Neural cell (in vitro differentiated cells): ENCODE measurements around the gene KDM4C. TPM values are rescaled to one million over a fixed set of nuclear protein-coding genes. Genes with fewer than 3 reads are reported as not detected.

Experiments
- H2AFZ ChIP-seq: fragments of 200-600, 300-800 bp; sonication (generic), shearing (Covaris generic); 2 replicates; pipeline ENCODE4 v1.6.0; 2014; ENCODE audit warnings: low read depth, mild to moderate bottlenecking, antibody characterized with exemption, low read length, moderate library complexity
- H3F3A ChIP-seq: fragments of 200-600 bp; shearing (Covaris generic); 2 replicates; pipeline ENCODE4 v1.6.1; 2016; ENCODE audit warnings: mild to moderate bottlenecking, moderate library complexity, mixed read lengths, antibody characterized with exemption, low read length; ENCODE audit not compliant: insufficient read depth, poor library complexity, severe bottlenecking
- H3K27ac ChIP-seq: fragments of 200-600, 300-800 bp; sonication (generic), shearing (Covaris generic); 2 replicates; pipeline ENCODE4 v1.5.1; 2014; ENCODE audit warnings: mild to moderate bottlenecking, low read length, moderate library complexity
- H3K27me3 ChIP-seq: fragments of 300-800, 200-600 bp; sonication (generic), shearing (Covaris generic); 2 replicates; pipeline ENCODE4 v1.6.0; 2014; ENCODE audit warnings: mild to moderate bottlenecking, low read depth, low read length, moderate library complexity; ENCODE audit not compliant: insufficient read depth
- H3K36me3 ChIP-seq: fragments of 300-800, 200-600 bp; sonication (generic), shearing (Covaris generic); 2 replicates; pipeline ENCODE4 v1.5.1; 2014; ENCODE audit warnings: mild to moderate bottlenecking, antibody characterized with exemption, low read length, moderate library complexity; ENCODE audit not compliant: insufficient read depth
- H3K4me2 ChIP-seq: fragments of 300-800, 200-600 bp; sonication (generic), shearing (Covaris generic); 2 replicates; pipeline ENCODE4 v1.6.0; 2014; ENCODE audit warnings: mild to moderate bottlenecking, low read length
- H3K4me3 ChIP-seq: fragments of 300-800, 200-600 bp; sonication (generic), shearing (Covaris generic); 2 replicates; pipeline ENCODE4 v1.5.1; 2014; ENCODE audit warnings: mild to moderate bottlenecking, low read length, moderate library complexity
- H3K79me2 ChIP-seq: fragments of 200-600 bp; shearing (Covaris generic); replicated peaks from 2 replicates; pipeline ENCODE4 v1.6.0; 2014; ENCODE audit warnings: mild to moderate bottlenecking, low read length, moderate library complexity; ENCODE audit not compliant: insufficient read depth
- H3K9ac ChIP-seq: fragments of 300-800, 200-600 bp; sonication (generic), shearing (Covaris generic); 2 replicates; pipeline ENCODE4 v1.6.1; 2016; ENCODE audit warnings: mild to moderate bottlenecking, low read length, mixed read lengths
- H3K9me2 ChIP-seq: fragments of 200-600 bp; shearing (Covaris generic); 2 replicates; pipeline ENCODE4 v1.6.1; 2016; ENCODE audit warnings: mild to moderate bottlenecking, low read length, mixed read lengths; ENCODE audit not compliant: insufficient read depth
- H3K9me3 ChIP-seq: fragments of 200-600, 300-800 bp; sonication (generic), shearing (Covaris generic); 2 replicates; pipeline ENCODE4 v1.6.1; 2016; ENCODE audit warnings: mild to moderate bottlenecking, mixed run types, low read length, moderate library complexity, mixed read lengths
- H4K20me1 ChIP-seq: fragments of 200-600 bp; shearing (Covaris generic); 2 replicates; pipeline ENCODE4 v1.6.1; 2016; ENCODE audit warnings: mild to moderate bottlenecking, mixed run types; ENCODE audit not compliant: insufficient read depth
- EP300 ChIP-seq: fragments of 450-650 bp; conservative IDR thresholded peaks from 2 replicates; pipeline ENCODE4 v1.6.1; 2014; ENCODE audit warnings: antibody characterized with exemption, mild to moderate bottlenecking, moderate library complexity; ENCODE audit not compliant: poor library complexity, severe bottlenecking
- EZH2 ChIP-seq: fragments of 200-600, 300-800 bp; shearing (Covaris generic), sonication (generic); IDR thresholded peaks from 2 replicates; pipeline ENCODE4 v1.6.1; 2014; ENCODE audit warnings: antibody characterized with exemption, low read length, borderline replicate concordance, mild to moderate bottlenecking; ENCODE audit not compliant: insufficient read depth, poor library complexity, severe bottlenecking
- MXI1 ChIP-seq: fragments of 450-650 bp; conservative IDR thresholded peaks from 2 replicates; pipeline ENCODE4 v1.6.1; 2014; ENCODE audit warnings: antibody characterized with exemption, mild to moderate bottlenecking; ENCODE audit not compliant: poor library complexity, severe bottlenecking
- POLR2AphosphoS5 ChIP-seq: IDR thresholded peaks from 2 replicates; pipeline ENCODE4 v1.6.1; 2012
- RAD21 ChIP-seq: fragments of 450-650 bp; conservative IDR thresholded peaks from 2 replicates; pipeline ENCODE4 v1.6.1; 2014; ENCODE audit warnings: antibody characterized with exemption, mild to moderate bottlenecking, moderate library complexity
- SMC3 ChIP-seq: fragments of 450-650 bp; conservative IDR thresholded peaks from 2 replicates; pipeline ENCODE4 v1.6.1; 2014; ENCODE audit warnings: antibody characterized with exemption, mild to moderate bottlenecking, moderate library complexity; ENCODE audit not compliant: poor library complexity
- TAF1 ChIP-seq: IDR thresholded peaks from 2 replicates; pipeline ENCODE4 v1.6.1; 2012; ENCODE audit warnings: low read depth
- polyA plus RNA-seq: library from polyadenylated mRNA; depleted of rRNA; stranded (reverse); fragments of >200 nt; gene quantifications from 2 replicates; pipeline ENCODE4 v1.2.3, GENCODE V29; 2014
- TF ChIP-seq, protein P1 (sequence below): fragments of 450-650 bp; IDR thresholded peaks from 2 replicates; pipeline ENCODE4 v1.5.1; 2014; ENCODE audit warnings: antibody characterized with exemption, mild to moderate bottlenecking, moderate library complexity; ENCODE audit not compliant: poor library complexity, severe bottlenecking
- TF ChIP-seq, protein P2 (sequence below): IDR thresholded peaks from 2 replicates; pipeline ENCODE4 v1.6.1; 2012; ENCODE audit warnings: borderline replicate concordance

Gene KDM4C
- polyA plus RNA-seq, 1 donor from 2014 or later: 21.1 TPM

DNA sequence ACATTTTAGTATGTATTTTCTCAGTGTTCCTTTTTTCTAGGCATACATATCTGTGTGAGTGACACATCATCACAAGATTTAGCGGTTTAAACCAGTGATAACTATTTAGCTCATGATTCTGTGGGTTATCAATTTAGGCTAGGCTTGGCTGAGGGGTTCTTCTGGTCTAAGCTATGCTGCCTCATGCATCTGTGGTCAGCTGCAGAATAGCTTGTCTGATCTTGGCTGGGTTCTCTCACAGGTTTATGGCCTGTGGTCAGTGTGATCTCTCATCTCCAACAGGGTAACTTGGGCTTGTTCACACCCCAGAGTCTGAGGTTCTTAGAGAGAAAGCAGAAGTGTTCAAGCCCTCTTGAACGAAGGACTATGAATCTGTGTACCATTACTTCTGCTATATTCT, 363.3 kb downstream of the KDM4C start:
- H3K9ac ChIP-seq: no peak overlapping the region
- H3K36me3 ChIP-seq: no peaks in the 10 kb centered on the region
- no peaks in the 10 kb centered on the region for H3K27me3 ChIP-seq
- H3K79me2 ChIP-seq: no peaks in the 10 kb centered on the region
- TF ChIP-seq MXI1 (no peak), EP300 (no peak), RAD21 (no peak)
- TF ChIP-seq, protein P1, sequence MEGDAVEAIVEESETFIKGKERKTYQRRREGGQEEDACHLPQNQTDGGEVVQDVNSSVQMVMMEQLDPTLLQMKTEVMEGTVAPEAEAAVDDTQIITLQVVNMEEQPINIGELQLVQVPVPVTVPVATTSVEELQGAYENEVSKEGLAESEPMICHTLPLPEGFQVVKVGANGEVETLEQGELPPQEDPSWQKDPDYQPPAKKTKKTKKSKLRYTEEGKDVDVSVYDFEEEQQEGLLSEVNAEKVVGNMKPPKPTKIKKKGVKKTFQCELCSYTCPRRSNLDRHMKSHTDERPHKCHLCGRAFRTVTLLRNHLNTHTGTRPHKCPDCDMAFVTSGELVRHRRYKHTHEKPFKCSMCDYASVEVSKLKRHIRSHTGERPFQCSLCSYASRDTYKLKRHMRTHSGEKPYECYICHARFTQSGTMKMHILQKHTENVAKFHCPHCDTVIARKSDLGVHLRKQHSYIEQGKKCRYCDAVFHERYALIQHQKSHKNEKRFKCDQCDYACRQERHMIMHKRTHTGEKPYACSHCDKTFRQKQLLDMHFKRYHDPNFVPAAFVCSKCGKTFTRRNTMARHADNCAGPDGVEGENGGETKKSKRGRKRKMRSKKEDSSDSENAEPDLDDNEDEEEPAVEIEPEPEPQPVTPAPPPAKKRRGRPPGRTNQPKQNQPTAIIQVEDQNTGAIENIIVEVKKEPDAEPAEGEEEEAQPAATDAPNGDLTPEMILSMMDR: no peak
- no peaks in the 10 kb centered on the region for H3K9me3 ChIP-seq
- H3K9me2 ChIP-seq: no peaks in the 10 kb centered on the region
- H3K4me3 ChIP-seq: no peak overlapping the region
- H2AFZ ChIP-seq: no peak overlapping the region
- no peaks in the 10 kb centered on the region for H4K20me1 ChIP-seq
- H3F3A ChIP-seq: no peaks in the 10 kb centered on the region
- H3K4me2 ChIP-seq: no peak overlapping the region
- H3K27ac ChIP-seq: no peak overlapping the region

DNA sequence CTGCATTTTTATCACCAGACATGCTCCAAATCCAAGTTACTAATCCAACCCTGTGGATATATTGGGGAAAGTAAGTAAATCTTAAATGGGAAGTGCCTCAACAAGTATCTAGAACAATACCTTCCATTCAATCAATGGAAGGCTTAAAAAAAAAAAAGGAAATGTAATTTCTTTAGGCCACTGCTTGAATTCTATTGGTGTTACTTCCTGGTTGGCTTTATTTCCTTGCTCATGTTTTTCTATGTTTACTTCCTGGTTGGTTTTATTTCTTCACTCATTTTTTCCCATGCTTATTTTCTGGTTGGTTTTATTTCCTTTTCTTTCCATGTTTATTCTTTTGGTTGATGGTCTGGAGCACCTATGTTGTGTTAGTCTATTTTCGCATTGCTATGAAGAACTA, 363.9 kb downstream of the KDM4C start:
- H3K4me3 ChIP-seq: no peak overlapping the region
- H3K36me3 ChIP-seq: no peaks in the 10 kb centered on the region
- H3K79me2 ChIP-seq: no peaks in the 10 kb centered on the region
- H3K4me2 ChIP-seq: no peak overlapping the region
- no peaks in the 10 kb centered on the region for H3K9me2 ChIP-seq
- no peak overlapping the region for H3K9ac ChIP-seq
- no peak overlapping the region for H3K27ac ChIP-seq
- no peaks in the 10 kb centered on the region for H3K9me3 ChIP-seq
- H2AFZ ChIP-seq: no peak overlapping the region
- no peaks in the 10 kb centered on the region for H3K27me3 ChIP-seq
- no peak for TF ChIP-seq RAD21
- no peaks in the 10 kb centered on the region for H3F3A ChIP-seq
- H4K20me1 ChIP-seq: no peaks in the 10 kb centered on the region

DNA sequence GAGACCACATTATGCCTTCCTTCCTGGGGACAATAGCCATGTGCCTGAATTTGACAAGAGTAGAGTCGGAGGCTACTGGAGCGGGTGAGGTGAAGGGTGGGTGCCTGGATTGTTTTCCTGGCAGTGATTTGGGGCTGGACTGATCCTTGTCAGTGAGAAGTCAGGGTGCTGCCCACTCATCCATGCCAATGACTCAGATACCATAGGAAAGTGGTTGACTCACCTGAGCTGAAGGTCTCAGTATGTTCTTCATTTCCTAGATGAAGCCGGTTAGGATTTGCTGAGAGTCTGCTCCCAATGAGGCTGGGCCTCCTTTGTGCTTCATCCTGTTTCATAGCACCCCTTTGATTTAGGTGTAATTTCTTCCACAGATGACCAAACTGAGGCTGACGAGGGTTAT, 366.0 kb downstream of the KDM4C start:
- Histone ChIP-seq H3K4me3 (no peak overlapping the region), H3K27me3 (no peaks in the 10 kb centered on the region), H3K79me2 (no peaks in the 10 kb centered on the region), H3K9me3 (no peaks in the 10 kb centered on the region), H3K9ac (no peak overlapping the region), H2AFZ (no peak overlapping the region), H4K20me1 (no peaks in the 10 kb centered on the region), H3K4me2 (no peak overlapping the region), H3K36me3 (no peaks in the 10 kb centered on the region), H3K27ac (no peak overlapping the region), H3K9me2 (no peaks in the 10 kb centered on the region), H3F3A (no peaks in the 10 kb centered on the region)
- TF ChIP-seq, protein P2, sequence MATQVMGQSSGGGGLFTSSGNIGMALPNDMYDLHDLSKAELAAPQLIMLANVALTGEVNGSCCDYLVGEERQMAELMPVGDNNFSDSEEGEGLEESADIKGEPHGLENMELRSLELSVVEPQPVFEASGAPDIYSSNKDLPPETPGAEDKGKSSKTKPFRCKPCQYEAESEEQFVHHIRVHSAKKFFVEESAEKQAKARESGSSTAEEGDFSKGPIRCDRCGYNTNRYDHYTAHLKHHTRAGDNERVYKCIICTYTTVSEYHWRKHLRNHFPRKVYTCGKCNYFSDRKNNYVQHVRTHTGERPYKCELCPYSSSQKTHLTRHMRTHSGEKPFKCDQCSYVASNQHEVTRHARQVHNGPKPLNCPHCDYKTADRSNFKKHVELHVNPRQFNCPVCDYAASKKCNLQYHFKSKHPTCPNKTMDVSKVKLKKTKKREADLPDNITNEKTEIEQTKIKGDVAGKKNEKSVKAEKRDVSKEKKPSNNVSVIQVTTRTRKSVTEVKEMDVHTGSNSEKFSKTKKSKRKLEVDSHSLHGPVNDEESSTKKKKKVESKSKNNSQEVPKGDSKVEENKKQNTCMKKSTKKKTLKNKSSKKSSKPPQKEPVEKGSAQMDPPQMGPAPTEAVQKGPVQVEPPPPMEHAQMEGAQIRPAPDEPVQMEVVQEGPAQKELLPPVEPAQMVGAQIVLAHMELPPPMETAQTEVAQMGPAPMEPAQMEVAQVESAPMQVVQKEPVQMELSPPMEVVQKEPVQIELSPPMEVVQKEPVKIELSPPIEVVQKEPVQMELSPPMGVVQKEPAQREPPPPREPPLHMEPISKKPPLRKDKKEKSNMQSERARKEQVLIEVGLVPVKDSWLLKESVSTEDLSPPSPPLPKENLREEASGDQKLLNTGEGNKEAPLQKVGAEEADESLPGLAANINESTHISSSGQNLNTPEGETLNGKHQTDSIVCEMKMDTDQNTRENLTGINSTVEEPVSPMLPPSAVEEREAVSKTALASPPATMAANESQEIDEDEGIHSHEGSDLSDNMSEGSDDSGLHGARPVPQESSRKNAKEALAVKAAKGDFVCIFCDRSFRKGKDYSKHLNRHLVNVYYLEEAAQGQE: no peak
- TF ChIP-seq EP300 (no peak), MXI1 (no peak), TAF1 (no peak), RAD21 (no peak), EZH2 (no peak), POLR2AphosphoS5 (no peak), SMC3 (no peak)
- TF ChIP-seq, protein P1: no peak
